Measurements from ENCODE around the gene CENPE.
"Not testable (repeated sequence)": the region's sequence is repeated elsewhere in the genome, so short reads cannot be mapped to it uniquely, and the experiment has no call there.

DNA sequence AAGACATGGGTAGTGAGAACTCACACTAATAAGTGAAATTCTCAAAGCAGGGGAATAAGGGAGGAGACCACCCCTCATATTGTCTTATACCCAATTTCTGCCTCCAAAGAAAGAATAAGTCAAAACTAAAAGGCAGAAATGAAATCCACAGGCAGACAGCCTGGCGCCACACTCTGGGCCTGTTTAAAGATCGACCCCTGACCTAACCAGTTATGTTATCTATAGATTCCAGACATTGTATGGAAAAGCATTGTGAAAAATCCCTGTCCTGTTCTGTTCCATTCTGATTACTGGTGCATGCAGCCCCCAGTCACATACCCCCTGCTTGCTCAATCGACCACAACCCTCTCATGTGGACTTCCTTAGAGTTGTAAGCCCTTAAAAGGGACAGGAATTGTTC, 32.8 kb upstream of the CENPE start:
- TF ChIP-seq EZH2 (IDR thresholded peaks at IDR 0.05); POLR2AphosphoS5 (IDR thresholded peaks at IDR 0.05; ENCODE audit: borderline replicate concordance, low read depth, low read length); FOXP2 (optimal IDR thresholded peaks at IDR 0.05; ENCODE audit: control extremely low read depth, extremely low read length, insufficient read depth): not testable (repeated sequence)

All from SK-N-MC (cell line).